Neuronal stem cell (in vitro differentiated cells): ENCODE results near the gene VIPAS39.
"Not testable (repeated sequence)": the region's sequence is repeated elsewhere in the genome, so short reads cannot be mapped to it uniquely, and the experiment has no call there.

Source experiments
- DNase-seq: peaks from one replicate; pipeline ENCODE4 v3.0.0-alpha.2; 2013; ENCODE audit warnings: low spot score
- H2AFZ ChIP-seq: one replicate; pipeline ENCODE4 v1.6.1; 2013; ENCODE audit warnings: mild to moderate bottlenecking, low read length, inconsistent platforms
- H2AK5ac ChIP-seq: 2 replicates; pipeline ENCODE4 v1.6.1; 2013; ENCODE audit warnings: low read depth, mild to moderate bottlenecking, inconsistent platforms, low read length, moderate library complexity, mixed read lengths
- H2BK120ac ChIP-seq: 2 replicates; pipeline ENCODE4 v1.6.1; 2013; ENCODE audit warnings: low read depth, mild to moderate bottlenecking, inconsistent platforms, low read length, moderate library complexity, mixed read lengths
- H2BK12ac ChIP-seq: one replicate; pipeline ENCODE4 v1.6.1; 2013; ENCODE audit warnings: low read length, inconsistent platforms
- H2BK15ac ChIP-seq: 2 replicates; pipeline ENCODE4 v1.6.1; 2013; ENCODE audit warnings: mild to moderate bottlenecking, low read length, inconsistent platforms, mixed read lengths
- H2BK5ac ChIP-seq: one replicate; pipeline ENCODE4 v1.6.1; 2013; ENCODE audit warnings: inconsistent platforms, mild to moderate bottlenecking, low read length, moderate library complexity
- H3K14ac ChIP-seq: one replicate; pipeline ENCODE4 v1.6.1; 2013; ENCODE audit warnings: low read length, inconsistent platforms
- H3K18ac ChIP-seq: 2 replicates; pipeline ENCODE4 v1.6.1; 2013; ENCODE audit warnings: low read length, inconsistent platforms
- H3K23ac ChIP-seq: 2 replicates; pipeline ENCODE4 v1.6.1; 2013; ENCODE audit warnings: low read depth, mild to moderate bottlenecking, mixed read lengths, low read length, inconsistent platforms; ENCODE audit not compliant: poor library complexity
- H3K27ac ChIP-seq: replicated peaks from 3 replicates; pipeline ENCODE4 v1.5.1; 2013; ENCODE audit warnings: low read length, inconsistent platforms
- H3K27me3 ChIP-seq, 3 experiments: 2 replicates each; pipeline ENCODE4 v1.6.1; 2013; ENCODE audit warnings: low read length in 3 of 3, mild to moderate bottlenecking in 2 of 3, inconsistent platforms in 1 of 3, low read depth in 1 of 3, mixed read lengths in 1 of 3, moderate library complexity in 1 of 3; ENCODE audit not compliant: control insufficient read depth in 3 of 3, insufficient read depth in 3 of 3
- H3K36me3 ChIP-seq, 2 donors: replicated peaks in 1 of 2; 2 replicates each; pipeline ENCODE4 v1.6.1; 2013; ENCODE audit warnings: low read length in 2 of 2; ENCODE audit not compliant: control insufficient read depth in 2 of 2, insufficient read depth in 2 of 2
- H3K4ac ChIP-seq: 2 replicates; pipeline ENCODE4 v1.6.1; 2013; ENCODE audit warnings: inconsistent platforms, mild to moderate bottlenecking, low read length, moderate library complexity
- H3K4me1 ChIP-seq, 2 donors: 1 replicate in 1 of 2; 2 replicates in 1 of 2; pipeline ENCODE4 v1.6.1; 2013; ENCODE audit warnings: low read length in 2 of 2, low read depth in 1 of 2; ENCODE audit not compliant: control insufficient read depth in 2 of 2, insufficient read depth in 1 of 2
- H3K4me2 ChIP-seq: one replicate; pipeline ENCODE4 v1.6.1; 2013; ENCODE audit warnings: mild to moderate bottlenecking, low read length, inconsistent platforms; ENCODE audit not compliant: insufficient read depth, poor library complexity, severe bottlenecking
- H3K4me3 ChIP-seq, 2 donors: 2 replicates each; pipeline ENCODE4 v1.5.1; 2013; ENCODE audit warnings: low read length in 2 of 2, mild to moderate bottlenecking in 2 of 2, inconsistent platforms in 1 of 2, moderate library complexity in 1 of 2
- H3K79me1 ChIP-seq: one replicate; pipeline ENCODE4 v1.6.1; 2013; ENCODE audit warnings: low read depth, mild to moderate bottlenecking, inconsistent platforms, low read length, moderate library complexity
- H3K9ac ChIP-seq: one replicate; pipeline ENCODE4 v1.6.1; 2013; ENCODE audit warnings: mild to moderate bottlenecking, low read depth, low read length, inconsistent platforms; ENCODE audit not compliant: poor library complexity
- H3K9me3 ChIP-seq, 2 donors: replicated peaks in 1 of 2; 2 replicates each; pipeline versions ENCODE3 to v1.6.1; 2013; ENCODE audit warnings: low read length in 2 of 2, mild to moderate bottlenecking in 2 of 2, inconsistent platforms in 1 of 2, low read depth in 1 of 2, mixed read lengths in 1 of 2, moderate library complexity in 1 of 2; ENCODE audit not compliant: control insufficient read depth in 2 of 2, insufficient read depth in 1 of 2
- H4K8ac ChIP-seq: one replicate; pipeline ENCODE4 v1.6.1; 2013; ENCODE audit warnings: low read depth, mild to moderate bottlenecking, inconsistent platforms, low read length, moderate library complexity
- H4K91ac ChIP-seq: one replicate; pipeline ENCODE4 v1.6.1; 2013; ENCODE audit warnings: low read length, low read depth, mild to moderate bottlenecking, inconsistent platforms; ENCODE audit not compliant: poor library complexity
- WGBS, 2 donors: extraction: QIAGEN DNeasy Blood & Tissue Kit; methylation state at CpG; one replicate each; pipeline ENCODE4 v1.1.7; 2013; ENCODE audit warnings: missing lambda C conversion rate in 2 of 2, mixed read lengths in 1 of 2; ENCODE audit not compliant: insufficient read length in 2 of 2, insufficient replicate concordance in 1 of 2; ENCODE audit errors: extremely low coverage in 2 of 2; 5-methylcytosine and 5-hydroxymethylcytosine counted together

VIPAS39 gene

GRCh38 chr14:77416098-77416497 is 41.3 kb downstream of the VIPAS39 start:
- not testable (repeated sequence) for H3K9ac ChIP-seq, H2BK15ac ChIP-seq, H3K4ac ChIP-seq, H3K4me3 ChIP-seq, DNase-seq, H3K23ac ChIP-seq, H3K27me3 ChIP-seq, H3K27ac ChIP-seq, H2BK5ac ChIP-seq, H3K79me1 ChIP-seq, H4K91ac ChIP-seq, H3K4me1 ChIP-seq, H2BK120ac ChIP-seq, H4K8ac ChIP-seq, H3K18ac ChIP-seq, H3K14ac ChIP-seq, H2AFZ ChIP-seq, H2BK12ac ChIP-seq, H3K36me3 ChIP-seq, H3K4me2 ChIP-seq, H2AK5ac ChIP-seq
- WGBS, 2 donors: no CpG with 5 or more reads among the region's 3 CpGs
- peaks cover 0 to 15% of the 10 kb centered on the region in 2 donors for H3K9me3 ChIP-seq

- not testable (repeated sequence) for H3K27ac ChIP-seq, H3K36me3 ChIP-seq, H2BK120ac ChIP-seq, H3K4ac ChIP-seq, H4K91ac ChIP-seq, H3K18ac ChIP-seq, H3K9ac ChIP-seq, H3K79me1 ChIP-seq, H3K4me1 ChIP-seq, H2BK15ac ChIP-seq, H3K4me2 ChIP-seq, H3K27me3 ChIP-seq, H4K8ac ChIP-seq, H3K4me3 ChIP-seq, H2BK12ac ChIP-seq, H3K14ac ChIP-seq, H2AFZ ChIP-seq, H2BK5ac ChIP-seq, H2AK5ac ChIP-seq, DNase-seq, H3K23ac ChIP-seq
- peaks cover 0 to 15% of the 10 kb centered on the region in 2 donors for H3K9me3 ChIP-seq
- no CpG with 5 or more reads among the region's 10 CpGs for WGBS, 2 donors
Observed at GRCh38 chr14:77415403-77416030, 41.9 kb downstream of the VIPAS39 start.

GRCh38 chr14:77409131-77409533 is 48.3 kb downstream of the VIPAS39 start:
- Histone ChIP-seq H2AFZ (peak overlapping the region; percentile 65), H3K36me3 (no peaks in the 10 kb centered on the region), H4K8ac (no peak overlapping the region), H3K9me3 (no peaks in the 10 kb centered on the region), H2AK5ac (no peak overlapping the region), H3K23ac (no peak overlapping the region), H2BK5ac (no peak overlapping the region), H3K79me1 (no peaks in the 10 kb centered on the region), H3K4me3 (no peak overlapping the region), H3K9ac (no peak overlapping the region), H3K27me3 (no peaks in the 10 kb centered on the region), H3K18ac (no peak overlapping the region), H2BK15ac (no peak overlapping the region), H3K27ac (no peak overlapping the region), H4K91ac (no peak overlapping the region), H3K4me2 (no peak overlapping the region), H3K4me1 (no peaks in the 10 kb centered on the region), H3K14ac (no peak overlapping the region), H3K4ac (no peak overlapping the region), H2BK12ac (no peak overlapping the region), H2BK120ac (no peak overlapping the region)
- DNase-seq: no peak
- WGBS, 2 donors: no CpG with 5 or more reads among the region's 3 CpGs

GRCh38 chr14:77407158-77407557 is 50.2 kb downstream of the VIPAS39 start:
- H3K4ac ChIP-seq: no peak overlapping the region
- no peak overlapping the region for H2BK15ac ChIP-seq
- no peak overlapping the region for H3K27ac ChIP-seq
- H3K9me3 ChIP-seq: no peaks in the 10 kb centered on the region
- H3K79me1 ChIP-seq: no peaks in the 10 kb centered on the region
- no peak for DNase-seq
- no peak overlapping the region for H3K23ac ChIP-seq
- H2BK12ac ChIP-seq: no peak overlapping the region
- no peak overlapping the region for H2BK5ac ChIP-seq
- no peaks in the 10 kb centered on the region for H3K4me1 ChIP-seq
- no peak overlapping the region for H2AFZ ChIP-seq
- H3K4me2 ChIP-seq: no peak overlapping the region
- no peak overlapping the region for H2AK5ac ChIP-seq
- no peak overlapping the region for H2BK120ac ChIP-seq
- H3K14ac ChIP-seq: no peak overlapping the region
- no peak overlapping the region for H3K9ac ChIP-seq
- no peak overlapping the region for H4K91ac ChIP-seq
- H3K36me3 ChIP-seq: no peaks in the 10 kb centered on the region
- no CpG with 5 or more reads among the region's 2 CpGs for WGBS, 2 donors
- no peak overlapping the region for H3K18ac ChIP-seq
- no peak overlapping the region for H4K8ac ChIP-seq
- no peaks in the 10 kb centered on the region for H3K27me3 ChIP-seq
- no peak overlapping the region for H3K4me3 ChIP-seq
